Measurements from ENCODE around the gene GPHA2. TPM values are rescaled to one million over a fixed set of nuclear protein-coding genes. Genes with fewer than 3 reads are reported as not detected.
A peak's percentile ranks its signal among the peaks of the same experiment; 100 is the strongest.
"Not testable (repeated sequence)": the region's sequence is repeated elsewhere in the genome, so short reads cannot be mapped to it uniquely, and the experiment has no call there.

The GPHA2 gene
- total RNA-seq, result not detected

- ATAC-seq, result peak; percentile 32
Observed at GRCh38 chr11:64935359-64936081, at the start of gene GPHA2. TSS of gene GPHA2 (minus strand) at chr11:64935893. CDS start at chr11:64935460, 433 bp downstream.

GRCh38 chr11:64983339-64983738, 47.6 kb upstream of the GPHA2 start:
- ATAC-seq, result not testable (repeated sequence)

- ATAC-seq, result no peak
Observed at GRCh38 chr11:64976651-64977050, 41.0 kb upstream of the GPHA2 start.

GRCh38 chr11:64974124-64974523, 38.4 kb upstream of the GPHA2 start:
- no peak for ATAC-seq

GRCh38 chr11:64971421-64972233, 35.9 kb upstream of the GPHA2 start, which contains the start of gene MAJIN:
TSS of gene MAJIN (minus strand) at chr11:64972108. CDS start at chr11:64959405, 12,703 bp downstream.
- peak; percentile 23 for ATAC-seq

GRCh38 chr11:64970731-64971151, 35.0 kb upstream of the GPHA2 start:
- ATAC-seq, result peak; percentile 86

GRCh38 chr11:64969209-64969608, 33.5 kb upstream of the GPHA2 start:
- ATAC-seq, result peak; percentile 83

- no peak for ATAC-seq
Observed at GRCh38 chr11:64967375-64967774, 31.7 kb upstream of the GPHA2 start.

GRCh38 chr11:64963072-64963631, 27.5 kb upstream of the GPHA2 start:
- no peak for ATAC-seq

GRCh38 chr11:64960719-64961118, 25.0 kb upstream of the GPHA2 start:
- ATAC-seq, result no peak

GRCh38 chr11:64959498-64959897, 23.8 kb upstream of the GPHA2 start:
- ATAC-seq, result peak; percentile 74

- ATAC-seq, result no peak
Observed at GRCh38 chr11:64954201-64954600, 18.5 kb upstream of the GPHA2 start.

GRCh38 chr11:64951529-64951928, 15.8 kb upstream of the GPHA2 start:
- ATAC-seq, result no peak

- ATAC-seq, result no peak
Observed at GRCh38 chr11:64947208-64947814, 11.6 kb upstream of the GPHA2 start.

- ATAC-seq, result no peak
Observed at GRCh38 chr11:64936539-64936938, 846 bp upstream of the GPHA2 start.

GRCh38 chr11:64934682-64935358, 873 bp downstream of the GPHA2 start:
- ATAC-seq, result peak; percentile 9

GRCh38 chr11:64933935-64934681, 1.6 kb downstream of the GPHA2 start:
- ATAC-seq, result peak; percentile 10

GRCh38 chr11:64933213-64933934, 2.3 kb downstream of the GPHA2 start:
- ATAC-seq, result no peak

- ATAC-seq, result no peak
Observed at GRCh38 chr11:64932324-64932723, 3.4 kb downstream of the GPHA2 start.

- no peak for ATAC-seq
Observed at GRCh38 chr11:64931290-64931689, 4.4 kb downstream of the GPHA2 start.

- no peak for ATAC-seq
Observed at GRCh38 chr11:64930340-64930739, 5.4 kb downstream of the GPHA2 start.

Measured in esophagus mucosa (tissue), 1 donor.